ENCODE data around the gene SWAP70. TPM values are rescaled to one million over a fixed set of nuclear protein-coding genes. Genes with fewer than 3 reads are reported as not detected.

Gene SWAP70
- total and polyA plus RNA-seq, 2 of the 8 experiments (the other 6 are each of a cell fraction or from before 2014, with no cell fraction given) = 14.8 to 37.5 TPM

- Histone ChIP-seq H3K36me3 (ENCODE audit: control insufficient read depth in 2 of 4, insufficient read depth in 4 of 4, low read length in 3 of 4) (no peaks in the 10 kb centered on the region; a peak in 1 of 8 replicates), H2BK15ac (ENCODE audit: low read length) (no peak overlapping the region), H3K9ac (replicated peaks in 1 of 4; ENCODE audit: extremely low read depth in 1 of 4, low read depth in 3 of 4, low read length in 3 of 4) (no peak overlapping the region), H3K23ac (ENCODE audit: insufficient read length) (no peak overlapping the region), H2AFZ (ENCODE audit: low read length) (no peak overlapping the region), H2BK120ac (replicated peaks; ENCODE audit: low read depth, low read length) (no peak overlapping the region), H2BK12ac (ENCODE audit: low read depth, low read length) (no peak overlapping the region), H4K5ac (ENCODE audit: insufficient read length, low read depth, low read length) (no peak overlapping the region), H3K9me3 (ENCODE audit: insufficient read depth in 2 of 2, low read depth in 1 of 2, low read length in 1 of 2) (no peaks in the 10 kb centered on the region), H3K4me3 (ENCODE audit: extremely low read depth in 1 of 4, insufficient read depth in 2 of 4, low read depth in 3 of 4, low read length in 4 of 4) (no peak overlapping the region), H3K18ac (ENCODE audit: extremely low read depth, low read length) (no peak overlapping the region), H3K23me2 (ENCODE audit: low read depth, low read length) (no peaks in the 10 kb centered on the region), H2BK5ac (ENCODE audit: low read depth, low read length) (no peak overlapping the region), H4K8ac (ENCODE audit: extremely low read depth, insufficient read depth, low read length) (no peak overlapping the region), H3K79me2 (ENCODE audit: control insufficient read depth in 1 of 2, insufficient read depth in 2 of 2, low read length in 2 of 2) (peaks cover 3 to 47% of the 10 kb centered on the region in 2 experiments; a peak in 3 of 4 replicates), H4K20me1 (replicated peaks in 1 of 2; ENCODE audit: control insufficient read depth in 1 of 2, insufficient read depth in 2 of 2, low read length in 2 of 2) (peaks cover 0 to 6% of the 10 kb centered on the region in 2 experiments), H2AK5ac (ENCODE audit: low read depth, low read length) (no peak overlapping the region), H3K56ac (replicated peaks; ENCODE audit: insufficient read length, low read depth, low read length) (no peak overlapping the region), H3K4me2 (ENCODE audit: insufficient read depth in 1 of 2, low read depth in 2 of 2, low read length in 2 of 2) (no peak overlapping the region), H3K14ac (ENCODE audit: insufficient read length) (no peak overlapping the region), H3K27ac (ENCODE audit: low read depth, low read length) (no peak overlapping the region), H3K27me3 (replicated peaks in 1 of 4; ENCODE audit: control insufficient read depth in 3 of 4, extremely low read depth in 1 of 4, insufficient read depth in 3 of 4, low read length in 3 of 4) (no peaks in the 10 kb centered on the region), H3K4ac (replicated peaks; ENCODE audit: insufficient read length, low read depth, low read length) (no peak overlapping the region), H2BK20ac (ENCODE audit: low read length) (no peak overlapping the region), H3K4me1 (replicated peaks in 1 of 4; ENCODE audit: control insufficient read depth in 3 of 4, insufficient read depth in 4 of 4, low read length in 3 of 4) (0 out of 7 replicates have a peak, but pooled peaks cover 0 to 2% (median 0%) of the 10 kb centered on the region in 4 experiments), H3K79me1 (ENCODE audit: low read depth, low read length) (peaks cover 3% of the 10 kb centered on the region; the same call in 1 of the 2 replicates), H4K91ac (replicated peaks; ENCODE audit: insufficient read length, low read length) (no peak overlapping the region)
- TF ChIP-seq RBBP5 (IDR thresholded peaks at IDR 0.05; ENCODE audit: borderline replicate concordance, low read depth, low read length) = no peak
- TF ChIP-seq SP1 (IDR thresholded peaks at IDR 0.05; ENCODE audit: low read depth, low read length) = no peak
- TF ChIP-seq SIRT6 (IDR thresholded peaks at IDR 0.05; ENCODE audit: low read length) = no peak
- TF ChIP-seq POU5F1 (IDR thresholded peaks at IDR 0.05; ENCODE audit: low read depth, low read length) = no peak
- TF ChIP-seq JUN (IDR thresholded peaks at IDR 0.05; ENCODE audit: low read depth, low read length) = no peak
- TF ChIP-seq KDM4A (IDR thresholded peaks at IDR 0.05; ENCODE audit: low read depth, low read length, severe bottlenecking) = no peak
- no peak for TF ChIP-seq TAF7 (optimal IDR thresholded peaks at IDR 0.05; ENCODE audit: borderline replicate concordance, low read depth, low read length)
- TF ChIP-seq EZH2 (IDR thresholded peaks at IDR 0.05; ENCODE audit: low read depth, low read length, severe bottlenecking) = no peak
- TF ChIP-seq, protein P1, sequence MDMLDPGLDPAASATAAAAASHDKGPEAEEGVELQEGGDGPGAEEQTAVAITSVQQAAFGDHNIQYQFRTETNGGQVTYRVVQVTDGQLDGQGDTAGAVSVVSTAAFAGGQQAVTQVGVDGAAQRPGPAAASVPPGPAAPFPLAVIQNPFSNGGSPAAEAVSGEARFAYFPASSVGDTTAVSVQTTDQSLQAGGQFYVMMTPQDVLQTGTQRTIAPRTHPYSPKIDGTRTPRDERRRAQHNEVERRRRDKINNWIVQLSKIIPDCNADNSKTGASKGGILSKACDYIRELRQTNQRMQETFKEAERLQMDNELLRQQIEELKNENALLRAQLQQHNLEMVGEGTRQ (IDR thresholded peaks at IDR 0.05; ENCODE audit: low read length) = no peak
- TF ChIP-seq CBX5 (IDR thresholded peaks at IDR 0.05; ENCODE audit: low read depth, low read length) = no peak
- no peak for TF ChIP-seq GABPA (IDR thresholded peaks at IDR 0.05; ENCODE audit: borderline replicate concordance, insufficient read depth, low read length)
- TF ChIP-seq SIX5 (IDR thresholded peaks at IDR 0.05; ENCODE audit: low read depth, low read length) = no peak
- CTCF ChIA-PET (ENCODE audit: partially characterized antibody) = interaction anchor here (1.0 kb wide), 1 partner anchor 17 kb away, joined by 3 read pairs; no protein-coding TSS in a partner anchor
- POLR2A ChIA-PET (ENCODE audit: partially characterized antibody) = no interaction called here
- DNase-seq (ENCODE audit: low read depth in 1 of 2, low spot score in 2 of 2) (no peak), FAIRE-seq (no peak)
- WGBS, 2 experiments (ENCODE audit: extremely low coverage in 1 of 2, insufficient coverage in 1 of 2, insufficient read length in 1 of 2, insufficient replicate concordance in 2 of 2, low coverage in 1 of 2, low lambda C conversion rate in 2 of 2, missing lambda C conversion rate in 1 of 2) = 88% methylated on average over 1 of the region's 1 CpG; no CpG with 5 or more reads in 1 of the 2 experiments
These were observed 40.2 kb downstream of the SWAP70 start for GRCh38 chr11:9704037-9704436.
